Gastrocnemius medialis (tissue), 4 donors: ENCODE data around the gene SUN1.

Experiments used
- CTCF ChIP-seq, 5 experiments: fragments of 450-650 bp in 3 of 5; fragments of 200-600 bp in 2 of 5; sonication (generic) in 2 of 5; IDR thresholded peaks in 4 of 5; conservative IDR thresholded peaks in 1 of 5; 1 replicate in 4 of 5; 2 replicates in 1 of 5; pipeline ENCODE4 v1.5.1; 2016 to 2019; ENCODE audit warnings: antibody characterized with exemption in 5 of 5, mild to moderate bottlenecking in 3 of 5, moderate library complexity in 3 of 5
- POLR2A ChIP-seq, 2 donors: fragments of 450-650 bp; IDR thresholded peaks; one replicate each; pipeline ENCODE4 v1.6.1; 2017; ENCODE audit warnings: antibody characterized with exemption in 2 of 2, mild to moderate bottlenecking in 2 of 2, moderate library complexity in 2 of 2

GRCh38 chr7:880450-880849 is 48.2 kb downstream of the SUN1 start:
- TF ChIP-seq CTCF (IDR thresholded peaks at IDR 0.05 in 4 of 5, conservative IDR thresholded peaks at IDR 0.05 in 1 of 5) (no peak), POLR2A (IDR thresholded peaks at IDR 0.05) (peak; percentile 61 to 64)
